GM23338 (cell line): Measurements from ENCODE around the gene SYNPO.

Experiments
- CTCF ChIP-seq, 2 experiments: fragments of 200-600 bp in 1 of 2; sonication (generic) in 1 of 2; conservative IDR thresholded peaks; 2 replicates each; pipeline versions ENCODE4 v1.5.1 to v1.6.1; 2016 to 2017; ENCODE audit warnings: antibody characterized with exemption in 2 of 2, low read depth in 2 of 2, mild to moderate bottlenecking in 2 of 2, moderate library complexity in 1 of 2
- EZH2 ChIP-seq: fragments of 200-600 bp; sonication (generic); IDR thresholded peaks from one replicate; pipeline ENCODE4 v1.8.0; 2017; ENCODE audit warnings: antibody characterized with exemption, mild to moderate bottlenecking, low read depth; ENCODE audit not compliant: unreplicated experiment
- EZH2phosphoT487 ChIP-seq: fragments of 200-600 bp; sonication (generic); IDR thresholded peaks from one replicate; pipeline ENCODE4 v1.8.1; 2018; ENCODE audit warnings: antibody characterized with exemption; ENCODE audit not compliant: unreplicated experiment
- POLR2AphosphoS5 ChIP-seq: IDR thresholded peaks from 2 replicates; pipeline ENCODE4 v1.6.1; 2016; ENCODE audit warnings: antibody characterized with exemption, low read depth
- REST ChIP-seq: IDR thresholded peaks from one replicate; pipeline ENCODE4 v1.6.1; 2018; ENCODE audit warnings: antibody characterized with exemption; ENCODE audit not compliant: unreplicated experiment
- ZNF114 ChIP-seq: fragments of 250-450 bp; sonication (Bioruptor Pico); IDR thresholded peaks from 2 replicates; pipeline ENCODE4 v1.5.0; 2020; ENCODE audit warnings: mild to moderate bottlenecking, moderate library complexity

GRCh38 chr5:150674341-150674821, 33.9 kb downstream of the SYNPO start:
- TF ChIP-seq REST (no peak), CTCF (conservative IDR thresholded peaks at IDR 0.05; ENCODE audit: low read depth in 2 of 2) (no peak), EZH2phosphoT487 (no peak), EZH2 (no peak), POLR2AphosphoS5 (no peak), ZNF114 (CRISPR knock-in tag) (no peak)
